ENCODE results near the gene MESP2. TPM values are rescaled to one million over a fixed set of nuclear protein-coding genes. Genes with fewer than 3 reads are reported as not detected.

Gene MESP2
- polyA plus RNA-seq, 1 of the 3 experiments (the other 2 are of a cell fraction) = 0.31 TPM

- TF ChIP-seq ZBTB33 (IDR thresholded peaks at IDR 0.05; ENCODE audit: borderline replicate concordance, low read depth) = no peak
Observed at GRCh38 chr15:89749526-89749925, 26.6 kb upstream of the MESP2 start (continued).

GRCh38 chr15:89749951-89750559, 26.1 kb upstream of the MESP2 start:
- Histone ChIP-seq H3K36me3 (replicated peaks in 1 of 2; ENCODE audit: control insufficient read depth in 1 of 2, insufficient read depth in 2 of 2, low read length in 1 of 2) (no peaks in the 10 kb centered on the region), H3K9ac (no peak overlapping the region), H3K9me3 (no peaks in the 10 kb centered on the region), H3K4me3 (ENCODE audit: low read depth in 2 of 2, low read length in 1 of 2) (peak overlapping the region; percentile 56 to 75; a peak in 3 of 4 replicates), H3K27ac (ENCODE audit: low read depth in 2 of 2, low read length in 1 of 2) (no peak overlapping the region), H3K9me2 (no peaks in the 10 kb centered on the region), H3F3A (replicated peaks; ENCODE audit: insufficient read depth) (peaks cover 2% of the 10 kb centered on the region), H2AFZ (ENCODE audit: low read depth) (peak overlapping the region; percentile 87; the same call in 1 of the 2 replicates), H3K79me2 (ENCODE audit: insufficient read depth) (no peaks in the 10 kb centered on the region), H3K4me1 (ENCODE audit: control insufficient read depth in 1 of 2, insufficient read depth in 2 of 2, low read depth in 1 of 2, low read length in 1 of 2) (peaks cover 0 to 12% of the 10 kb centered on the region in 2 experiments; a peak in 1 of 4 replicates), H3K27me3 (ENCODE audit: insufficient read depth) (no peaks in the 10 kb centered on the region), H4K20me1 (ENCODE audit: insufficient read depth) (no peaks in the 10 kb centered on the region), H3K4me2 (peak overlapping the region; percentile 95)
- ChIA-PET CTCF (interaction anchor here (0.5 to 7.2 kb wide), 14 partner anchors 9 to 562 kb away, joined by 3 to 55 read pairs (median 5); partner anchors contain the start of gene AP3S2), POLR2A (no interaction called here)
- DNase-seq = no peak
- WGBS (ENCODE audit: low lambda C conversion rate) = 86% methylated on average over 15 of the region's 41 CpGs
- TF ChIP-seq YY1 (IDR thresholded peaks at IDR 0.05; ENCODE audit: low read depth) (no peak), POLR2AphosphoS5 (IDR thresholded peaks at IDR 0.05; ENCODE audit: low read depth, low read length) (no peak), RXRA (IDR thresholded peaks at IDR 0.05; ENCODE audit: borderline replicate concordance, low read depth) (no peak), SIN3A (IDR thresholded peaks at IDR 0.05; ENCODE audit: borderline replicate concordance, low read depth, low read length) (no peak), REST (IDR thresholded peaks at IDR 0.05; ENCODE audit: low read depth, low read length) (no peak), MXI1 (IDR thresholded peaks at IDR 0.05; ENCODE audit: low read depth, low read length) (no peak), RCOR1 (IDR thresholded peaks at IDR 0.05; ENCODE audit: low read length) (no peak), ELF1 (IDR thresholded peaks at IDR 0.05) (no peak), FOXM1 (IDR thresholded peaks at IDR 0.05; ENCODE audit: low read depth) (no peak), CHD2 (IDR thresholded peaks at IDR 0.05; ENCODE audit: low read length, partially characterized antibody) (no peak), TEAD4 (IDR thresholded peaks at IDR 0.05; ENCODE audit: borderline replicate concordance, insufficient read depth) (no peak), USF2 (IDR thresholded peaks at IDR 0.05; ENCODE audit: borderline replicate concordance, low read depth, low read length) (no peak)

Measured in SK-N-SH (cell line).